Nucleus accumbens (tissue), 56 donors: Measurements from ENCODE around the gene SHISAL2A.

ENCODE experiments used
- DNase-seq, 56 donors: peaks; one replicate each; lab custom pipeline; 2025; lab: John Stamatoyannopoulos, UW

SHISAL2A gene

GRCh38 chr1:52615489-52616042, 17.4 kb upstream of the SHISAL2A start:
- no peak for DNase-seq

GRCh38 chr1:52621950-52622349, 11.0 kb upstream of the SHISAL2A start:
- no peak for DNase-seq

GRCh38 chr1:52623812-52624211, 9.2 kb upstream of the SHISAL2A start:
- DNase-seq: no peak

GRCh38 chr1:52627028-52627427, 5.9 kb upstream of the SHISAL2A start:
- DNase-seq: no peak

- DNase-seq: no peak
These were observed 4.2 kb upstream of the SHISAL2A start for GRCh38 chr1:52628614-52629324.

- DNase-seq: peak in 49 of 56 donors; percentile 6 to 79 (median 37)
These were observed 3.7 kb upstream of the SHISAL2A start for GRCh38 chr1:52629325-52629643.

GRCh38 chr1:52629667-52630066, 3.3 kb upstream of the SHISAL2A start:
- DNase-seq: no peak

GRCh38 chr1:52631759-52632331, 1.1 kb upstream of the SHISAL2A start:
- DNase-seq: peak in 1 of 56 donors; percentile 9

GRCh38 chr1:52633291-52633754, 355 bp downstream of the SHISAL2A start:
- DNase-seq: no peak

- no peak for DNase-seq
These were observed 1.1 kb downstream of the SHISAL2A start for GRCh38 chr1:52634111-52634510.

- no peak for DNase-seq
These were observed 2.5 kb downstream of the SHISAL2A start for GRCh38 chr1:52635321-52636089.

- DNase-seq: no peak
These were observed 4.0 kb downstream of the SHISAL2A start for GRCh38 chr1:52636721-52637695.

GRCh38 chr1:52637946-52638345, 5.0 kb downstream of the SHISAL2A start:
- DNase-seq: no peak

GRCh38 chr1:52640697-52641096, 7.7 kb downstream of the SHISAL2A start:
- no peak for DNase-seq

- no peak for DNase-seq
These were observed 8.3 kb downstream of the SHISAL2A start for GRCh38 chr1:52641307-52641706.

GRCh38 chr1:52645261-52645660, 12.3 kb downstream of the SHISAL2A start:
- DNase-seq: no peak

GRCh38 chr1:52651904-52652303, 18.9 kb downstream of the SHISAL2A start:
- DNase-seq: no peak

GRCh38 chr1:52653207-52653849, 20.4 kb downstream of the SHISAL2A start:
- DNase-seq: no peak

- no peak for DNase-seq
These were observed 21.1 kb downstream of the SHISAL2A start for GRCh38 chr1:52654063-52654462.

- no peak for DNase-seq
These were observed 24.7 kb downstream of the SHISAL2A start for GRCh38 chr1:52657702-52658101.
